Keratinocyte (primary cell): ENCODE measurements around the gene KIDINS220. TPM values are rescaled to one million over a fixed set of nuclear protein-coding genes. Genes with fewer than 3 reads are reported as not detected.

Experiments used
- DNase-seq: peaks from one replicate; pipeline ENCODE4 v3.0.0-alpha.2; 2011; ENCODE audit warnings: low read depth, missing footprints, low spot score
- FAIRE-seq: peaks from 2 replicates; lab custom pipeline; 2011; peaks lifted over from hg19 to GRCh38; lab: Jason Lieb, UNC
- H2AFZ ChIP-seq: 2 replicates; pipeline ENCODE4 v1.6.0; 2012; ENCODE audit warnings: low read length, control low read depth, inconsistent platforms; ENCODE audit not compliant: control insufficient read depth
- H3K27ac ChIP-seq: 2 replicates; pipeline ENCODE4 v1.5.1; 2011; ENCODE audit warnings: low read length; ENCODE audit not compliant: control insufficient read depth, insufficient read depth
- H3K27me3 ChIP-seq: 3 replicates; pipeline ENCODE4 v1.6.0; 2011; ENCODE audit warnings: low read length; ENCODE audit not compliant: control insufficient read depth, insufficient read depth; ENCODE audit errors: extremely low read depth
- H3K36me3 ChIP-seq, 2 experiments: 2 replicates in 1 of 2; 3 replicates in 1 of 2; pipeline ENCODE4 v1.5.1; 2011; ENCODE audit warnings: low read length in 2 of 2, mild to moderate bottlenecking in 1 of 2; ENCODE audit not compliant: control insufficient read depth in 2 of 2, insufficient read depth in 2 of 2; ENCODE audit errors: extremely low read depth in 1 of 2
- H3K4me1 ChIP-seq: 3 replicates; pipeline ENCODE4 v1.5.1; 2011; ENCODE audit warnings: low read length; ENCODE audit not compliant: control insufficient read depth, insufficient read depth; ENCODE audit errors: extremely low read depth
- H3K4me2 ChIP-seq: 3 replicates; pipeline ENCODE4 v1.6.0; 2011; ENCODE audit warnings: low read depth, low read length; ENCODE audit not compliant: control insufficient read depth, insufficient read depth; ENCODE audit errors: extremely low read depth
- H3K4me3 ChIP-seq, 3 experiments: fragments of 200-600 bp in 1 of 3; sonication (generic) in 1 of 3; 2 replicates in 2 of 3; 3 replicates in 1 of 3; pipeline ENCODE4 v1.5.1; 2011 to 2016; ENCODE audit warnings: low read length in 3 of 3, mild to moderate bottlenecking in 3 of 3, control low read depth in 2 of 3, inconsistent platforms in 1 of 3, low read depth in 1 of 3, mixed read lengths in 1 of 3, mixed run types in 1 of 3, moderate library complexity in 1 of 3; ENCODE audit not compliant: control insufficient read depth in 2 of 3, insufficient read depth in 2 of 3; ENCODE audit errors: extremely low read depth in 1 of 3
- H3K79me2 ChIP-seq: 2 replicates; pipeline ENCODE4 v1.6.0; 2012; ENCODE audit warnings: low read length; ENCODE audit not compliant: control insufficient read depth, insufficient read depth
- H3K9ac ChIP-seq: 3 replicates; pipeline ENCODE4 v1.6.0; 2011; ENCODE audit warnings: low read length; ENCODE audit not compliant: control insufficient read depth, insufficient read depth; ENCODE audit errors: extremely low read depth
- H3K9me1 ChIP-seq: 3 replicates; pipeline ENCODE4 v1.6.0; 2011; ENCODE audit warnings: low read length; ENCODE audit not compliant: control insufficient read depth, insufficient read depth; ENCODE audit errors: extremely low read depth
- H3K9me3 ChIP-seq: 2 replicates; pipeline ENCODE4 v1.5.1; 2012; ENCODE audit warnings: low read depth, low read length; ENCODE audit not compliant: control insufficient read depth
- H4K20me1 ChIP-seq: 3 replicates; pipeline ENCODE4 v1.6.0; 2011; ENCODE audit warnings: low read length; ENCODE audit not compliant: control insufficient read depth, insufficient read depth; ENCODE audit errors: extremely low read depth
- CTCF ChIP-seq, 3 experiments: IDR thresholded peaks in 1 of 3; conservative IDR thresholded peaks in 1 of 3; optimal IDR thresholded peaks in 1 of 3; 2 replicates in 2 of 3; 3 replicates in 1 of 3; pipeline versions ENCODE3 to v1.5.1; 2011; ENCODE audit warnings: low read length in 3 of 3, mild to moderate bottlenecking in 3 of 3, moderate library complexity in 2 of 3, control low read depth in 1 of 3, inconsistent platforms in 1 of 3; ENCODE audit not compliant: insufficient read depth in 2 of 3; ENCODE audit errors: extremely low read depth in 1 of 3
- EZH2 ChIP-seq: IDR thresholded peaks from one replicate; pipeline ENCODE4 v1.6.1; 2012; ENCODE audit warnings: inconsistent platforms, mild to moderate bottlenecking, low read length, moderate library complexity
- dilution Hi-C: fragments of 300-500 bp; cut with MboI; formaldehyde crosslinking; loops from one replicate; pipeline ENCODE4 v1.7.0; 2020; ENCODE audit warnings: low sequenced_read_pairs; ENCODE audit not compliant: extremely low pct_ligation_motif_present
- polyA plus RNA-seq, 5 experiments: library from polyadenylated mRNA; depleted of rRNA in 3 of 5; stranded (reverse) in 3 of 5; stranded (forward) in 1 of 5; unstranded in 1 of 5; fragments of >200 nt; gene quantifications; 1 replicate in 1 of 5; 2 replicates in 3 of 5; 3 replicates in 1 of 5; pipeline versions ENCODE4 v1.2.1 to v1.2.3, GENCODE V29; 2011 to 2012; ENCODE audit warnings: missing spikeins in 2 of 5, low read depth in 1 of 5, low replicate concordance in 1 of 5

The KIDINS220 gene
- polyA plus RNA-seq, 1 donor (not counting 4 experiments of a cell fraction or from before 2014, with no cell fraction given) = 28.8 TPM

GRCh38 chr2:8719528-8719927 lies 117.9 kb downstream of the KIDINS220 start:
- no peak overlapping the region for H2AFZ ChIP-seq
- H3K4me3 ChIP-seq = no peak overlapping the region
- no peaks in the 10 kb centered on the region for H3K4me1 ChIP-seq
- no peak overlapping the region for H3K9ac ChIP-seq
- H3K9me1 ChIP-seq = no peaks in the 10 kb centered on the region
- dilution Hi-C loops = no loop called here
- TF ChIP-seq CTCF (optimal IDR thresholded peaks at IDR 0.05 in 1 of 3, IDR thresholded peaks at IDR 0.05 in 1 of 3, conservative IDR thresholded peaks at IDR 0.05 in 1 of 3; ENCODE audit: extremely low read depth in 1 of 3, insufficient read depth in 2 of 3, low read length in 3 of 3) = no peak
- TF ChIP-seq EZH2 = no peak
- H3K79me2 ChIP-seq = no peaks in the 10 kb centered on the region
- no peaks in the 10 kb centered on the region for H3K36me3 ChIP-seq
- H4K20me1 ChIP-seq = no peaks in the 10 kb centered on the region
- no peaks in the 10 kb centered on the region for H3K27me3 ChIP-seq
- no peak for DNase-seq
- no peak for FAIRE-seq
- no peak overlapping the region for H3K27ac ChIP-seq
- no peaks in the 10 kb centered on the region for H3K9me3 ChIP-seq
- no peak overlapping the region for H3K4me2 ChIP-seq

GRCh38 chr2:8714971-8715370 lies 122.4 kb downstream of the KIDINS220 start:
- TF ChIP-seq EZH2 (no peak), CTCF (optimal IDR thresholded peaks at IDR 0.05 in 1 of 3, IDR thresholded peaks at IDR 0.05 in 1 of 3, conservative IDR thresholded peaks at IDR 0.05 in 1 of 3; ENCODE audit: extremely low read depth in 1 of 3, insufficient read depth in 2 of 3, low read length in 3 of 3) (no peak)
- dilution Hi-C loops = no loop called here

More at GRCh38 chr2:8714971-8715370, 122.4 kb downstream of the KIDINS220 start:
- Histone ChIP-seq H3K9me3 (no peaks in the 10 kb centered on the region), H3K9ac (no peak overlapping the region), H4K20me1 (no peaks in the 10 kb centered on the region), H3K27ac (no peak overlapping the region), H3K4me1 (peaks cover 6% of the 10 kb centered on the region), H3K36me3 (no peaks in the 10 kb centered on the region), H2AFZ (no peak overlapping the region), H3K9me1 (no peaks in the 10 kb centered on the region), H3K27me3 (no peaks in the 10 kb centered on the region), H3K4me2 (no peak overlapping the region), H3K4me3 (no peak overlapping the region), H3K79me2 (no peaks in the 10 kb centered on the region)
- DNase-seq (no peak), FAIRE-seq (no peak)
